HepG2 (cell line): ENCODE data around the gene ZNF483.

Source experiments
- CREB1 ChIP-seq, 2 experiments: fragments of 450-650 bp in 1 of 2; IDR thresholded peaks; 2 replicates each; pipeline ENCODE4 v1.6.1; 2016 to 2017; ENCODE audit warnings: control low read depth in 1 of 2, mild to moderate bottlenecking in 1 of 2, missing compliant biosample characterization in 1 of 2, missing genetic modification characterization in 1 of 2
- CTCF ChIP-seq: sonication (generic); formaldehyde crosslinking; IDR thresholded peaks from 2 replicates; pipeline ENCODE4 v1.5.0; 2020; ENCODE audit warnings: mild to moderate bottlenecking, missing genetic modification reagents, moderate library complexity
- EZH2 ChIP-seq: conservative IDR thresholded peaks from 2 replicates; pipeline ENCODE4 v1.6.1; 2012; ENCODE audit warnings: mild to moderate bottlenecking, low read depth, low read length, moderate library complexity
- MAFK ChIP-seq, 2 experiments: IDR thresholded peaks in 1 of 2; conservative IDR thresholded peaks in 1 of 2; 2 replicates each; pipeline ENCODE4 v1.6.1; 2011; ENCODE audit warnings: improper control_type of control experiment in 2 of 2, low read length in 2 of 2
- MYC ChIP-seq: sonication (generic); formaldehyde crosslinking; IDR thresholded peaks from 2 replicates; pipeline ENCODE4 v1.9.0; 2021; ENCODE audit warnings: missing genetic modification reagents, borderline replicate concordance
- NPAS2 ChIP-seq: sonication (generic); formaldehyde crosslinking; IDR thresholded peaks from 2 replicates; pipeline ENCODE4 v1.8.0; 2022; ENCODE audit warnings: mild to moderate bottlenecking, missing genetic modification reagents, borderline replicate concordance
- POLR2A ChIP-seq, 2 experiments: IDR thresholded peaks; 2 replicates each; pipeline ENCODE4 v1.6.1; 2011; ENCODE audit warnings: low read depth in 2 of 2, low read length in 2 of 2, mild to moderate bottlenecking in 1 of 2, moderate library complexity in 1 of 2; ENCODE audit not compliant: insufficient read depth in 1 of 2
- TCF12 ChIP-seq, 2 experiments: fragments of 450-650 bp in 1 of 2; sonication (generic) in 1 of 2; formaldehyde crosslinking in 1 of 2; IDR thresholded peaks; 2 replicates each; pipeline versions ENCODE4 v1.6.1 to v1.8.0; 2017 to 2022; ENCODE audit warnings: antibody characterized with exemption in 1 of 2, mild to moderate bottlenecking in 1 of 2, missing genetic modification reagents in 1 of 2, moderate library complexity in 1 of 2
- ZNF251 ChIP-seq: sonication (generic); formaldehyde crosslinking; IDR thresholded peaks from 2 replicates; pipeline ENCODE4 v1.9.0; 2021; ENCODE audit warnings: mild to moderate bottlenecking, missing genetic modification reagents
- ZNF274 ChIP-seq: sonication (generic); formaldehyde crosslinking; IDR thresholded peaks from 2 replicates; pipeline ENCODE4 v1.5.1; 2020; ENCODE audit warnings: mild to moderate bottlenecking, missing genetic modification reagents
- ZNF770 ChIP-seq: sonication (generic); formaldehyde crosslinking; IDR thresholded peaks from 2 replicates; pipeline ENCODE4 v1.5.0; 2020; ENCODE audit warnings: mild to moderate bottlenecking, missing genetic modification reagents

GRCh38 chr9:111514967-111515366, 10.0 kb upstream of the ZNF483 start:
- no peak for TF ChIP-seq NPAS2
- TF ChIP-seq POLR2A (IDR thresholded peaks at IDR 0.05; ENCODE audit: insufficient read depth in 1 of 2, low read depth in 2 of 2, low read length in 2 of 2): no peak
- TF ChIP-seq ZNF770 (CRISPR knock-in tag): no peak
- TF ChIP-seq ZNF274 (CRISPR knock-in tag): no peak
- TF ChIP-seq TCF12 (IDR thresholded peaks at IDR 0.05): no peak
- no peak for TF ChIP-seq TCF12 (CRISPR knock-in tag; IDR thresholded peaks at IDR 0.05)
- TF ChIP-seq ZNF251 (CRISPR knock-in tag): no peak
- TF ChIP-seq MAFK (conservative IDR thresholded peaks at IDR 0.05 in 1 of 2, IDR thresholded peaks at IDR 0.05 in 1 of 2; ENCODE audit: low read length in 2 of 2): no peak
- no peak for TF ChIP-seq MYC (CRISPR knock-in tag)
- no peak for TF ChIP-seq EZH2
- TF ChIP-seq CTCF (CRISPR knock-in tag): no peak
- TF ChIP-seq CREB1 (IDR thresholded peaks at IDR 0.05): no peak
- no peak for TF ChIP-seq CREB1 (CRISPR knock-in tag; IDR thresholded peaks at IDR 0.05)
